WTC11 (cell line): ENCODE results near the gene CDH6. TPM values are rescaled to one million over a fixed set of nuclear protein-coding genes. Genes with fewer than 3 reads are reported as not detected.

Source experiments
- ATAC-seq: fragments of 200-7000 bp; cut with Tn5 transposase; 2 replicates; pipeline ENCODE4 v1.10.0; 2021; ENCODE audit warnings: mild to moderate bottlenecking, moderate library complexity
- CTCF ChIA-PET: fragments of 300-600 bp; sonication (Branson Sonifier 250); formaldehyde crosslinking; loops from one replicate; lab custom pipeline; 2021; ENCODE audit warnings: antibody characterized with exemption; lab: Charles Lee
- POLR2A ChIA-PET: fragments of 350-600 bp; sonication (Branson Sonifier 250); formaldehyde crosslinking; loops from one replicate; lab custom pipeline; 2021; ENCODE audit warnings: antibody characterized with exemption; lab: Charles Lee
- DNase-seq: peaks from one replicate; pipeline ENCODE4 v3.0.0; 2021; ENCODE audit warnings: low spot score
- H3K27ac Mint-ChIP-seq: 2 replicates; pipeline ENCODE4 v1.8.0; 2021; ENCODE audit warnings: mixed read lengths
- H3K27me3 Mint-ChIP-seq: 2 replicates; pipeline ENCODE4 v1.8.0; 2021; ENCODE audit warnings: low read depth, mild to moderate bottlenecking, moderate library complexity, mixed read lengths
- H3K36me3 Mint-ChIP-seq: 2 replicates; pipeline ENCODE4 v1.8.0; 2021; ENCODE audit warnings: mixed read lengths
- H3K4me1 Mint-ChIP-seq: 2 replicates; pipeline ENCODE4 v1.8.0; 2022; ENCODE audit warnings: mixed read lengths
- H3K4me3 Mint-ChIP-seq: 2 replicates; pipeline ENCODE4 v1.8.0; 2021; ENCODE audit warnings: mild to moderate bottlenecking, moderate library complexity, mixed read lengths
- H3K9me3 Mint-ChIP-seq: 2 replicates; pipeline ENCODE4 v1.8.0; 2021; ENCODE audit warnings: mixed read lengths
- CBFB ChIP-seq: sonication (generic); formaldehyde crosslinking; IDR thresholded peaks from 2 replicates; pipeline ENCODE4 v1.8.1; 2022; ENCODE audit warnings: mild to moderate bottlenecking, low read depth, missing genetic modification reagents
- CREM ChIP-seq: sonication (generic); formaldehyde crosslinking; IDR thresholded peaks from 2 replicates; pipeline ENCODE4 v1.8.1; 2022; ENCODE audit warnings: mild to moderate bottlenecking, missing genetic modification reagents, moderate library complexity
- GRHL2 ChIP-seq: fragments of 250-450 bp; sonication (Bioruptor Pico); IDR thresholded peaks from 2 replicates; pipeline ENCODE4 v1.8.0; 2022; ENCODE audit warnings: mild to moderate bottlenecking, moderate library complexity; ENCODE audit not compliant: insufficient replicate concordance, severe bottlenecking
- JAZF1 ChIP-seq: fragments of 250-450 bp; sonication (Bioruptor Pico); IDR thresholded peaks from 2 replicates; pipeline ENCODE4 v1.9.0; 2021; ENCODE audit warnings: moderate library complexity, mild to moderate bottlenecking, inconsistent platforms
- JUN ChIP-seq: sonication (generic); formaldehyde crosslinking; IDR thresholded peaks from 2 replicates; pipeline ENCODE4 v1.8.0; 2023; ENCODE audit warnings: mild to moderate bottlenecking, missing genetic modification reagents
- NR1H2 ChIP-seq: sonication (generic); formaldehyde crosslinking; IDR thresholded peaks from 2 replicates; pipeline ENCODE4 v1.9.0; 2021; ENCODE audit warnings: mild to moderate bottlenecking, moderate library complexity, missing genetic modification reagents
- ZNF138 ChIP-seq: sonication (generic); formaldehyde crosslinking; conservative IDR thresholded peaks from 2 replicates; pipeline ENCODE4 v1.8.1; 2022; ENCODE audit warnings: mild to moderate bottlenecking, moderate library complexity, missing genetic modification reagents
- ZNF263 ChIP-seq: sonication (generic); formaldehyde crosslinking; IDR thresholded peaks from 2 replicates; pipeline ENCODE4 v1.8.1; 2022; ENCODE audit warnings: low read depth, mild to moderate bottlenecking, moderate library complexity, missing genetic modification reagents
- ZNF671 ChIP-seq: fragments of 250-450 bp; sonication (Bioruptor Pico); IDR thresholded peaks from 2 replicates; pipeline ENCODE4 v1.8.0; 2021; ENCODE audit warnings: mild to moderate bottlenecking
- total RNA-seq: library from RNA; stranded (reverse); gene quantifications from 3 replicates; pipeline ENCODE4 v1.2.3, GENCODE V29; 2021
- TF ChIP-seq, protein P1 (sequence below): sonication (generic); formaldehyde crosslinking; IDR thresholded peaks from 2 replicates; pipeline ENCODE4 v1.8.1; 2022; ENCODE audit warnings: missing genetic modification reagents, borderline replicate concordance
- TF ChIP-seq, protein P2 (sequence below): sonication (generic); formaldehyde crosslinking; IDR thresholded peaks from 2 replicates; pipeline ENCODE4 v1.8.1; 2022; ENCODE audit warnings: low read depth, missing genetic modification reagents, borderline replicate concordance
- TF ChIP-seq, protein P3 (sequence below): fragments of 250-450 bp; sonication (Bioruptor Pico); IDR thresholded peaks from 2 replicates; pipeline ENCODE4 v2.1.2; 2022; ENCODE audit warnings: mild to moderate bottlenecking, moderate library complexity
- TF ChIP-seq, protein P4 (sequence below): fragments of 250-450 bp; sonication (Bioruptor Pico); IDR thresholded peaks from 2 replicates; pipeline ENCODE4 v1.8.0; 2021; ENCODE audit warnings: mild to moderate bottlenecking
- TF ChIP-seq, protein P5 (sequence below): fragments of 200-600 bp; IDR thresholded peaks from 2 replicates; pipeline ENCODE4 v1.8.0; 2022; ENCODE audit warnings: antibody characterized with exemption
- TF ChIP-seq, protein P6 (sequence below): sonication (generic); formaldehyde crosslinking; IDR thresholded peaks from 2 replicates; pipeline ENCODE4 v1.8.0; 2023; ENCODE audit warnings: missing genetic modification reagents, mild to moderate bottlenecking, borderline replicate concordance

Gene CDH6
- total RNA-seq, 1 experiment from 2014 or later = 2.6 TPM

DNA sequence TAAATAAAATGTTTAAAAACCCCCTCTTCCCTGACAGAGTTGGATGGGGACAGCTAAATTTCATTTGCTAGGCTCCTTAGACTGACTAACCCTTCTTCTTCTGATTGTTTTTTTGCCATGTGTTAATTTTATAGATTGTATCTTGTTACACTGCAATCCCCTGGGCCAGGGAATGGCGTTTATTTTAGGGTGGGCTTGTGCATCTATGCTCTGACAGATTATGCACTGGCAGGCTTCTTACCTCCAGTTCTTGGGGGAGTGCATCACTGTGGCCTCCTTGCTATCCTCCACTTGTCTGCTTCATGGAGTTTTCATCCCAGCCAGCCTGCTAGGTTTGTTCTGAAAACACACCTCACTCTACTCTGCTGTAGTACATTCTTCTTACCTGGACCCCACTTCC is 178.6 kb downstream of the CDH6 start:
- Mint-ChIP-seq H3K27me3 (peaks cover 4% of the 10 kb centered on the region; the same call in 1 of the 2 replicates), H3K4me3 (no peak overlapping the region), H3K4me1 (peaks cover 11% of the 10 kb centered on the region), H3K27ac (no peak overlapping the region), H3K36me3 (no peaks in the 10 kb centered on the region), H3K9me3 (peaks cover 8% of the 10 kb centered on the region; the same call in 1 of the 2 replicates)
- no peak for ATAC-seq
- ChIA-PET CTCF (no interaction called here), POLR2A (no interaction called here)
- DNase-seq = no peak
- no peak for TF ChIP-seq ZNF138 (CRISPR knock-in tag)
- TF ChIP-seq, protein P1, sequence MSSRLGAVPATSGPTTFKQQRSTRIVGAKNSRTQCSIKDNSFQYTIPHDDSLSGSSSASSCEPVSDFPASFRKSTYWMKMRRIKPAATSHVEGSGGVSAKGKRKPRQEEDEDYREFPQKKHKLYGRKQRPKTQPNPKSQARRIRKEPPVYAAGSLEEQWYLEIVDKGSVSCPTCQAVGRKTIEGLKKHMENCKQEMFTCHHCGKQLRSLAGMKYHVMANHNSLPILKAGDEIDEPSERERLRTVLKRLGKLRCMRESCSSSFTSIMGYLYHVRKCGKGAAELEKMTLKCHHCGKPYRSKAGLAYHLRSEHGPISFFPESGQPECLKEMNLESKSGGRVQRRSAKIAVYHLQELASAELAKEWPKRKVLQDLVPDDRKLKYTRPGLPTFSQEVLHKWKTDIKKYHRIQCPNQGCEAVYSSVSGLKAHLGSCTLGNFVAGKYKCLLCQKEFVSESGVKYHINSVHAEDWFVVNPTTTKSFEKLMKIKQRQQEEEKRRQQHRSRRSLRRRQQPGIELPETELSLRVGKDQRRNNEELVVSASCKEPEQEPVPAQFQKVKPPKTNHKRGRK (CRISPR knock-in tag) = no peak
- TF ChIP-seq, protein P2, sequence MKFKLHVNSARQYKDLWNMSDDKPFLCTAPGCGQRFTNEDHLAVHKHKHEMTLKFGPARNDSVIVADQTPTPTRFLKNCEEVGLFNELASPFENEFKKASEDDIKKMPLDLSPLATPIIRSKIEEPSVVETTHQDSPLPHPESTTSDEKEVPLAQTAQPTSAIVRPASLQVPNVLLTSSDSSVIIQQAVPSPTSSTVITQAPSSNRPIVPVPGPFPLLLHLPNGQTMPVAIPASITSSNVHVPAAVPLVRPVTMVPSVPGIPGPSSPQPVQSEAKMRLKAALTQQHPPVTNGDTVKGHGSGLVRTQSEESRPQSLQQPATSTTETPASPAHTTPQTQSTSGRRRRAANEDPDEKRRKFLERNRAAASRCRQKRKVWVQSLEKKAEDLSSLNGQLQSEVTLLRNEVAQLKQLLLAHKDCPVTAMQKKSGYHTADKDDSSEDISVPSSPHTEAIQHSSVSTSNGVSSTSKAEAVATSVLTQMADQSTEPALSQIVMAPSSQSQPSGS (CRISPR knock-in tag) = no peak
- TF ChIP-seq, protein P3, sequence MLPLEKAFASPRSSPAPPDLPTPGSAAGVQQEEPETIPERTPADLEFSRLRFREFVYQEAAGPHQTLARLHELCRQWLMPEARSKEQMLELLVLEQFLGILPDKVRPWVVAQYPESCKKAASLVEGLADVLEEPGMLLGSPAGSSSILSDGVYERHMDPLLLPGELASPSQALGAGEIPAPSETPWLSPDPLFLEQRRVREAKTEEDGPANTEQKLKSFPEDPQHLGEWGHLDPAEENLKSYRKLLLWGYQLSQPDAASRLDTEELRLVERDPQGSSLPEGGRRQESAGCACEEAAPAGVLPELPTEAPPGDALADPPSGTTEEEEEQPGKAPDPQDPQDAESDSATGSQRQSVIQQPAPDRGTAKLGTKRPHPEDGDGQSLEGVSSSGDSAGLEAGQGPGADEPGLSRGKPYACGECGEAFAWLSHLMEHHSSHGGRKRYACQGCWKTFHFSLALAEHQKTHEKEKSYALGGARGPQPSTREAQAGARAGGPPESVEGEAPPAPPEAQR (CRISPR knock-in tag) = no peak
- TF ChIP-seq, protein P4, sequence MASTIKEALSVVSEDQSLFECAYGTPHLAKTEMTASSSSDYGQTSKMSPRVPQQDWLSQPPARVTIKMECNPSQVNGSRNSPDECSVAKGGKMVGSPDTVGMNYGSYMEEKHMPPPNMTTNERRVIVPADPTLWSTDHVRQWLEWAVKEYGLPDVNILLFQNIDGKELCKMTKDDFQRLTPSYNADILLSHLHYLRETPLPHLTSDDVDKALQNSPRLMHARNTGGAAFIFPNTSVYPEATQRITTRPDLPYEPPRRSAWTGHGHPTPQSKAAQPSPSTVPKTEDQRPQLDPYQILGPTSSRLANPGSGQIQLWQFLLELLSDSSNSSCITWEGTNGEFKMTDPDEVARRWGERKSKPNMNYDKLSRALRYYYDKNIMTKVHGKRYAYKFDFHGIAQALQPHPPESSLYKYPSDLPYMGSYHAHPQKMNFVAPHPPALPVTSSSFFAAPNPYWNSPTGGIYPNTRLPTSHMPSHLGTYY = no peak

DNA sequence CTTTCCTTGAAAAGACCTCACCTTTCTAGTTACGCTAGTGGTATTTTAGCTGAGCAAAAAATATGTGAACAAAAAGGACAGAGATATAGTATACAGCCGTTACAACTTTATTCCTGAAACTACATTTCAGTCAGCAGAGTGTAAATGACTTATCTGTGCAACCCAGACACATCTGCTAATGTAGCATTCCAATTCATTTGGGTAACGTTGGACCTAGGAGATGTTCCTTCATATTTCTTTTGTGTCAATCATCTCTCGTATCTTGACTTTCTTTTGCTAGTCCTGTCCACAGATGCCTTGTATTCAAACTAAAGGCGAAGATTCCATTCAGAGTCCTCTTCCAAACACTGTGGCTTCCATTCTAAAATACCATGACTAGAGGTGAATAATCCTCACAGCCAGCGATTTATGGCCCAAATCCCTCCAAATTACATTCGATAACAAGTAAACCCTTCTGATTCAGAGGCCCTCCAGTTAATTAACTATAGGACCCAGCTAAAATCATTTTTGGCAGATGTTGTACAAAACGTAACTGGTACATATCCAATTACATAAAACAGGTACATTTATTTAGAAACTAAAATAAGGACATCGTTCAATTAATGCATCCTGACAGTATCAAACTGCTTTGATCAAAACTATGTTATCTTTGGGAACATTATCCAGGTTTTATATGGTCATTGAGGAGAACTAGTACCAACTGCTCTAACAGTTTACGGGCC is 182.7 kb downstream of the CDH6 start:
- Mint-ChIP-seq H3K4me3 (no peak overlapping the region), H3K27ac (no peak overlapping the region), H3K9me3 (peaks cover 3% of the 10 kb centered on the region; the same call in 1 of the 2 replicates), H3K4me1 (peaks cover 11% of the 10 kb centered on the region), H3K27me3 (no peaks in the 10 kb centered on the region), H3K36me3 (no peaks in the 10 kb centered on the region)
- POLR2A ChIA-PET = no interaction called here
- TF ChIP-seq CREM (CRISPR knock-in tag) (no peak), CBFB (CRISPR knock-in tag) (no peak), ZNF671 (CRISPR knock-in tag) (no peak), NR1H2 (CRISPR knock-in tag) (no peak), JAZF1 (CRISPR knock-in tag) (no peak)
- ATAC-seq = no peak
- CTCF ChIA-PET = no interaction called here
- no peak for DNase-seq

DNA sequence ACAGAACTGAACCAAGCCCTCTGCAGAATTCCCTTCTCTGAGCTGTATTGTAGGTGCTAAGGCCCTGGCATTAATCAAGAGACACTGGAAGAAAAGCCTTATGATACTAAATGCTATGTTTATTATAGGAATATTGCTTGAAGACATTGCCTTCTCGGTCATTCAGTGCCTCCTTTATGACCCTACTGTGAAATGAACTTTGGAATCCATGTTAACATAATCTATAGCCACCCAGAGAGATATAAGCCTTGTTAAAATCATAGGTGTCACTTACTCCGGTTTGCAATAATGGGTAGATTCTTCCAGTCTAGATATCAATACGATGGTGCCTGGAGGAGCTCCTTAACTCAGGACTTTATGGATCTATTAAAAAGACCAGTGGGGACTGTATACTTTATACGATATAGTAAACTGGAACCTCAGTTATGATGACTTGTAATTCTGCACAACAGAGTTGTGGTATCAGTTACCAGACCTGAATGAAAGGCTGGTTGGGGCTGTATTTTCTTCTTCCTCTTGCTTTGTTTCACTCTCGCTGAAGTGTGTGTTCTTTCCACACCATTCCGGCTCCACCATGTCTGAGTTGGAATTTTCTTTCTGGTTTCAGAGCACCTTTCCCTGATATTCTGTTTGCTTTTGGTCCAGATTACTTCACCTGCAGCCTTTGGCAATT is 183.9 kb downstream of the CDH6 start:
- no peaks in the 10 kb centered on the region for H3K36me3 Mint-ChIP-seq
- CTCF ChIA-PET = no interaction called here
- H3K4me3 Mint-ChIP-seq = no peak overlapping the region
- no peak for DNase-seq
- ATAC-seq = no peak
- H3K4me1 Mint-ChIP-seq = peaks cover 20% of the 10 kb centered on the region
- no peak overlapping the region for H3K27ac Mint-ChIP-seq
- no peak for TF ChIP-seq ZNF263 (CRISPR knock-in tag)
- no peak for TF ChIP-seq GRHL2 (CRISPR knock-in tag)
- no peak for TF ChIP-seq CREM (CRISPR knock-in tag)
- no peak for TF ChIP-seq JUN (CRISPR knock-in tag)
- TF ChIP-seq, protein P5, sequence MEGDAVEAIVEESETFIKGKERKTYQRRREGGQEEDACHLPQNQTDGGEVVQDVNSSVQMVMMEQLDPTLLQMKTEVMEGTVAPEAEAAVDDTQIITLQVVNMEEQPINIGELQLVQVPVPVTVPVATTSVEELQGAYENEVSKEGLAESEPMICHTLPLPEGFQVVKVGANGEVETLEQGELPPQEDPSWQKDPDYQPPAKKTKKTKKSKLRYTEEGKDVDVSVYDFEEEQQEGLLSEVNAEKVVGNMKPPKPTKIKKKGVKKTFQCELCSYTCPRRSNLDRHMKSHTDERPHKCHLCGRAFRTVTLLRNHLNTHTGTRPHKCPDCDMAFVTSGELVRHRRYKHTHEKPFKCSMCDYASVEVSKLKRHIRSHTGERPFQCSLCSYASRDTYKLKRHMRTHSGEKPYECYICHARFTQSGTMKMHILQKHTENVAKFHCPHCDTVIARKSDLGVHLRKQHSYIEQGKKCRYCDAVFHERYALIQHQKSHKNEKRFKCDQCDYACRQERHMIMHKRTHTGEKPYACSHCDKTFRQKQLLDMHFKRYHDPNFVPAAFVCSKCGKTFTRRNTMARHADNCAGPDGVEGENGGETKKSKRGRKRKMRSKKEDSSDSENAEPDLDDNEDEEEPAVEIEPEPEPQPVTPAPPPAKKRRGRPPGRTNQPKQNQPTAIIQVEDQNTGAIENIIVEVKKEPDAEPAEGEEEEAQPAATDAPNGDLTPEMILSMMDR = no peak
- TF ChIP-seq, protein P6, sequence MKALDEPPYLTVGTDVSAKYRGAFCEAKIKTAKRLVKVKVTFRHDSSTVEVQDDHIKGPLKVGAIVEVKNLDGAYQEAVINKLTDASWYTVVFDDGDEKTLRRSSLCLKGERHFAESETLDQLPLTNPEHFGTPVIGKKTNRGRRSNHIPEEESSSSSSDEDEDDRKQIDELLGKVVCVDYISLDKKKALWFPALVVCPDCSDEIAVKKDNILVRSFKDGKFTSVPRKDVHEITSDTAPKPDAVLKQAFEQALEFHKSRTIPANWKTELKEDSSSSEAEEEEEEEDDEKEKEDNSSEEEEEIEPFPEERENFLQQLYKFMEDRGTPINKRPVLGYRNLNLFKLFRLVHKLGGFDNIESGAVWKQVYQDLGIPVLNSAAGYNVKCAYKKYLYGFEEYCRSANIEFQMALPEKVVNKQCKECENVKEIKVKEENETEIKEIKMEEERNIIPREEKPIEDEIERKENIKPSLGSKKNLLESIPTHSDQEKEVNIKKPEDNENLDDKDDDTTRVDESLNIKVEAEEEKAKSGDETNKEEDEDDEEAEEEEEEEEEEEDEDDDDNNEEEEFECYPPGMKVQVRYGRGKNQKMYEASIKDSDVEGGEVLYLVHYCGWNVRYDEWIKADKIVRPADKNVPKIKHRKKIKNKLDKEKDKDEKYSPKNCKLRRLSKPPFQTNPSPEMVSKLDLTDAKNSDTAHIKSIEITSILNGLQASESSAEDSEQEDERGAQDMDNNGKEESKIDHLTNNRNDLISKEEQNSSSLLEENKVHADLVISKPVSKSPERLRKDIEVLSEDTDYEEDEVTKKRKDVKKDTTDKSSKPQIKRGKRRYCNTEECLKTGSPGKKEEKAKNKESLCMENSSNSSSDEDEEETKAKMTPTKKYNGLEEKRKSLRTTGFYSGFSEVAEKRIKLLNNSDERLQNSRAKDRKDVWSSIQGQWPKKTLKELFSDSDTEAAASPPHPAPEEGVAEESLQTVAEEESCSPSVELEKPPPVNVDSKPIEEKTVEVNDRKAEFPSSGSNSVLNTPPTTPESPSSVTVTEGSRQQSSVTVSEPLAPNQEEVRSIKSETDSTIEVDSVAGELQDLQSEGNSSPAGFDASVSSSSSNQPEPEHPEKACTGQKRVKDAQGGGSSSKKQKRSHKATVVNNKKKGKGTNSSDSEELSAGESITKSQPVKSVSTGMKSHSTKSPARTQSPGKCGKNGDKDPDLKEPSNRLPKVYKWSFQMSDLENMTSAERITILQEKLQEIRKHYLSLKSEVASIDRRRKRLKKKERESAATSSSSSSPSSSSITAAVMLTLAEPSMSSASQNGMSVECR (CRISPR knock-in tag) = no peak
- no peaks in the 10 kb centered on the region for H3K27me3 Mint-ChIP-seq
- H3K9me3 Mint-ChIP-seq = no peaks in the 10 kb centered on the region
- POLR2A ChIA-PET = no interaction called here
